ENCODE results near the gene PCID2. TPM values are rescaled to one million over a fixed set of nuclear protein-coding genes. Genes with fewer than 3 reads are reported as not detected.

PCID2 gene
- total and polyA plus RNA-seq, 2 experiments from 2014 or later = 79.6 to 107 TPM

GRCh38 chr13:113145911-113146598 lies 62.4 kb downstream of the PCID2 start:
- H3K4me1 Mint-ChIP-seq = peaks cover under 1% of the 10 kb centered on the region; the same call in 2 of the 3 replicates
- no peaks in the 10 kb centered on the region for H4K20me1 ChIP-seq (replicated peaks; ENCODE audit: insufficient read depth)
- no peak overlapping the region for H3K4me2 ChIP-seq
- H3F3A ChIP-seq (replicated peaks; ENCODE audit: low read depth) = no peaks in the 10 kb centered on the region
- no peak for ATAC-seq
- no peaks in the 10 kb centered on the region for H3K27me3 ChIP-seq (ENCODE audit: insufficient read depth)
- H3K36me3 ChIP-seq (ENCODE audit: insufficient read depth) = no peaks in the 10 kb centered on the region
- H3K4me1 ChIP-seq (ENCODE audit: insufficient read depth) = no peaks in the 10 kb centered on the region
- no peaks in the 10 kb centered on the region for H3K79me2 ChIP-seq (replicated peaks; ENCODE audit: insufficient read depth)
- no peak for DNase-seq (ENCODE audit: low spot score)
- no peak overlapping the region for H3K4me3 ChIP-seq
- no peak overlapping the region for H3K4me3 Mint-ChIP-seq
- no peak overlapping the region for H3K27ac ChIP-seq (ENCODE audit: low read depth)
- H2AFZ ChIP-seq = no peak overlapping the region; the same call in 1 of the 2 replicates
- H3K36me3 Mint-ChIP-seq (ENCODE audit: low read depth) = no peaks in the 10 kb centered on the region
- H3K27me3 Mint-ChIP-seq (ENCODE audit: insufficient read depth, low read depth, poor library complexity) = peaks cover 2% of the 10 kb centered on the region
- no peak overlapping the region for H3K27ac Mint-ChIP-seq
- H3K9me2 ChIP-seq (ENCODE audit: insufficient read depth) = no peaks in the 10 kb centered on the region
- H3K9me3 Mint-ChIP-seq = no peaks in the 10 kb centered on the region
- no peak for TF ChIP-seq EZH2 (IDR thresholded peaks at IDR 0.05; ENCODE audit: low read depth, unreplicated experiment)
- no peak for TF ChIP-seq ETS1 (IDR thresholded peaks at IDR 0.05)
- TF ChIP-seq REST (IDR thresholded peaks at IDR 0.05; ENCODE audit: unreplicated experiment) = no peak
- no peak for TF ChIP-seq STAT1 (IDR thresholded peaks at IDR 0.05; ENCODE audit: unreplicated experiment)
- TF ChIP-seq ZNF331 (CRISPR knock-in tag; IDR thresholded peaks at IDR 0.05; ENCODE audit: low read depth) = no peak
- no peak for TF ChIP-seq CREB1 (CRISPR knock-in tag; IDR thresholded peaks at IDR 0.05; ENCODE audit: low read depth)
- TF ChIP-seq NANOG (IDR thresholded peaks at IDR 0.05; ENCODE audit: borderline replicate concordance) = no peak
- TF ChIP-seq ZNF114 (CRISPR knock-in tag; IDR thresholded peaks at IDR 0.05) = no peak
- no peak for TF ChIP-seq JUNB (IDR thresholded peaks at IDR 0.05; ENCODE audit: unreplicated experiment)
- TF ChIP-seq CTCF (conservative IDR thresholded peaks at IDR 0.05; ENCODE audit: low read depth in 2 of 2) = no peak
